RPMI8226 (cell line): ENCODE data around the gene DCAKD.
"Not testable (repeated sequence)": the region's sequence is repeated elsewhere in the genome, so short reads cannot be mapped to it uniquely, and the experiment has no call there.

ENCODE experiments used
- DNase-seq: peaks from one replicate; pipeline ENCODE4 v3.0.0-alpha.2; 2015

The DCAKD gene

GRCh38 chr17:45063198-45063597, 11.8 kb upstream of the DCAKD start:
- no peak for DNase-seq

- DNase-seq: no peak
Measured at GRCh38 chr17:45061606-45062205, 10.3 kb upstream of the DCAKD start.

DNA sequence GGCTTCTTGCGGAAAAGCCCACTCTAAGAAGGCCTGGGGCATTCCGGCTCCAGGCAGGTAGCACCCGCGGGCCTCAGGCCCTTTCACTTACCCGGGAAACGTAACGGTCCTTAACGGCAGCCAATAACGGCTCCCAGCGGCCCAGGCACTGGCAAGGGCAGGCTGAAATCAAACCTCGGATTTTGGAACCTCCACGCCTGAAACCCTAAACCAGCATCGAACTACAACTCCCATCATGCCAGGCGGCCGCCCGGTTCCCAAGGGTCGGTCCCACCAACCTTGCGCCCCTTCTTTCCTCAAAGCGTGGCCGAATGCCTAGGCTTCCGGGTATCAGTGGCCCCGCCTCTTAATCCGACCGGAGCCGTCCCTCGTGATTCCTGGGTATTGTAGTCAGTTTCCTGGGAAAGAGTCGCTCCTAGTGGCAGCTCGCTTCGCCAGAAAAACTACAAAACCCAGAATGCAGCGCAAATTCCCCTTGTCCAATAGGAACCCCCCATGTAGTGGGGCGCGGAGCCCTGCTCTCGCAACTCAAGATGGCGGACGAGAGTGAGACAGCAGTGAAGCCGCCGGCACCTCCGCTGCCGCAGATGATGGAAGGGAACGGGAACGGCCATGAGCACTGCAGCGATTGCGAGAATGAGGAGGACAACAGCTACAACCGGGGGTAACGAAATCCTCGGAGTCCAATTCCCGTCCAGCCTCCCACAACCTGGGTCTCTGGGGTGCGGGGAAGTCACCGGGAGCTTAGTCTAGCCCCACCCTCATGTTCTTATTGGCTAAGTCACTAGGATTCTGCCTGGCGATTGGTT, 9.6 kb upstream of the DCAKD start, which contains the start of gene NMT1:
NMT1 (plus strand) TSS at position 521 of the 809 bp plus-strand sequence; CDS start at position 534, 13 bp downstream.
- peak; percentile 99 for DNase-seq

DNA sequence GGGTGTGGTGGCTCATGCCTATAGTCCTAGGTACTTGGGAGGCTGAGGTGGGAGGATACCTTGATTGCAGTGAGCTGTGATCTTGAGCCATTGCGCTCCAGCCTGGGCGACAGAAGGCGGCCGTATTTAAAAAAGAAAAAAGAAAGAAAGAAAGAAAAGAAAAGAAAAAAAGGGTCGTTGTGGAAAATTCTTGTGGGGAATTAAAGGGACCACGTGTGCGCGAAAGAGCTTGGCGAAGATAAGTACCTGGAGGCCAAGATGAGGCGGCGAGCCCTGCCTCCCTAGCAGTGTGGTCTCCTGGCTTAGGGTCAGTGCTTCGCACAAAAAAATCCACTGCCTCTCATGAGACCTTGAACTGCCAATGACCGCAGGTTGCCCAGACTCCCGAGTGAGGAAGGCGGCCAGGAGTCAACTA, 9.0 kb upstream of the DCAKD start:
- no peak for DNase-seq

- peak; percentile 51 for DNase-seq
Measured at GRCh38 chr17:45052052-45052772, 780 bp upstream of the DCAKD start.

DNA sequence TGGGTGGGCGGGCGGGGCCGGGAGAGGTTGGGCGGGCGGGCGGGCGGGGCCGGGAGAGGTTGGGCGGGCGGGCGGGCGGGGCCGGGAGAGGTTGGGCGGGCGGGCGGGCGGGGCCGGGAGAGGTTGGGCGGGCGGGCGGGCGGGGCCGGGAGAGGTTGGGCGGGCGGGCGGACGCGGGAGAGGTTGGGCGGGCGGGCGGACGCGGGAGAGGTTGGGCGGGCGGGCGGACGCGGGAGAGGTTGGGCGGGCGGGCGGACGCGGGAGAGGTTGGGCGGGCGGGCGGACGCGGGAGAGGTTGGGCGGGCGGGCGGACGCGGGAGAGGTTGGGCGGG, 254 bp upstream of the DCAKD start:
- not testable (repeated sequence) for DNase-seq

- DNase-seq: peak; percentile 51
Measured at GRCh38 chr17:45050481-45051059, 862 bp downstream of the DCAKD start.

DNA sequence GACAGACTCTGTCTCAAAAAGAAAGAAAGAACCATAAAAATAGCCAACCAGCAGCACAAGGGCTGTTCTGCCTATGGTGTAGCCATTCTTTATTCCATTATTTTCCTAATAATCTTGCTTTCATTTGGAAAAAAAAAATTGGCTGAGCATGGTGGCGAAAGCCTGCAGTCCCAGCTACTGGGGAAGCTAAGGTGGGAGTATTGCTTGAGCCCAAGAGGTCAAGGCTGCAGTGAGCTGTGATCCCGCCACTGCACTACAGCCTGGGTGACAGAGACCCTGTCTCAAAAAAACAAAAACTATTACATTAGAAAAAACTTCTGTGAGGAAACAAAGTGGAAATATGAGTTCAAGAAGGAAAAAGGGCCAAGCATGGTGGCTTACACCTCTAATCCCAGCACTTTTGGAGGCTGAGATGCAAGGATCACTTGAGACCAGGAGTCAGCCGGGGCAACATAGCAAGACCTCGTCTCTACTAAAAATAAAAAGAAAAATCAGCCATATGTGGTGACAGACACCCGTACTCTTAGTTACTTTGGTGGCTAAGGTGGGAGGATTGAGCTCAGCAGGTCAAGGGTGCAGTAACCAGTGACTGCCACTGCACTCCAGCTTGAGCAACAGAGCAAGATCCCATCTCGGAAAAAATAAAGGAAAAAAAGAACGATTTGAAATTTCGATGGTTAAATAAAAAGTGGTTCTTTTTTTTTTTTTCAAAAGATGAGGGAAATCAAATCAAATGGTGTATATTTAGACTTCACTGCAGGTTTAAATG, 2.5 kb downstream of the DCAKD start:
- DNase-seq: no peak

DNA sequence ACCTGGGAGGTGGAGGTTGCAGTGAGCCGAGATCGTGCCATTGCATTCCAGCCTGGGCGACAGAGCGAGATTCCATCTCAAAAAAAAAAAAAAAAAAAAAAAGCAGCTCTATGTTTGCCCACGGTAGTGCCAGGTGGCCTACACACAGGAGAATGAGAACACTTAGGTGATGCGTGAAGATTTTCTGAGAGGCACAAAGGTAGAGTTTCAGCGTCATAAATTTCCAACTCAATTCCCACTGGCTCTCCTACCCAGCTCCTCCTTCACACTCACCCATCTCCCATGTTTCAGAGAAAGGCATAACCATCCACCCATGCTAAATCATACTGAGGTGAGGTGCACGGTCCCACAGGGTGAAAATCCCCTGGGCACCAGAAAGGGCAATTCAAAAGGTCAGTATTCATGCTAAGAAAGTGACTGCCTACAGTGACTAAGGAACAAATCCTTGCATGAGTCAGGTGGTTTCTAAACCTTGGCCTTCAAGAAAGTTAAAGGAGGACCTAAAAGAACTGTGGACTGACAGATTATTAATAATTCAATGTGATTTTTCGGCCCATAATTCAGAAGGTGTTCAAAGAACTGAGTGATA, 4.8 kb downstream of the DCAKD start:
- no peak for DNase-seq

- no peak for DNase-seq
Measured at GRCh38 chr17:45043813-45044540, 7.5 kb downstream of the DCAKD start.

DNA sequence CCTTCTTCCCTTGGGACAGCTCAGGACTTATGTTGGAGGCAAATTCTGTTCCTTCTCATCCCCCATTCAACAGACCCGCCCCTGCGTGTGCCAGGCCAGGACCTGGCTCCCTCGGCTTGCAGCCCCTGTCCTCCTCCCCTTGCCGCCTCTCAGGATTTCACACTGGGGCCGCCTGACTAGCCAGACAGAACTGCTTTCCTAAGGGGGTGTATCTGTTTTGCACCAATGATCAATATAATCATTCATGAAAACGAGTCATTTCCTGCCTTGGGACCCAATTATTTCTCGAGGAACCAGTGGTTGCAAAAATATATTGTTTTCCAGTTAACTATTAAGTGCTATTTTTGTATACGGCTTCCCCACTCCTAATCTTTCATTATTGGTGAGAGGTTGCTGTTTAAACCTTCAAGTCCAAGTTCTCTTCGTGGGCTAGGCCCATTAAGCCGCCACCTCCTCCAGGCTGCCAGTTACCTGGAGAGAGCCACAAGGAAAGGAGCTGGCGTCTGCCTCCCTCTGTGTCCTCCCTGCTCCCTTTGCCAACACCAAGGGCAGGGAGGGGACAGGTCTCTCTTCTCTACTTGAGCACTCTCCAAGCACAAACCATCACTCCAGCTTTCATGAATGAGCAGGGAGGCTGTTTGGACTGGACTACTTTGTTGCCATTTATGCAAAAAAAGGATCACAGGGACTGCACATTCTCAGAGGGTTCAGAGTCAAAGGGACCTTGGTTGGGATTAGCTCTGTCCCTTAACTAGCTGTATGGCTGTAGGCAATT, 8.9 kb downstream of the DCAKD start:
- DNase-seq: no peak

- no peak for DNase-seq
Measured at GRCh38 chr17:45040459-45040858, 11.0 kb downstream of the DCAKD start.

DNA sequence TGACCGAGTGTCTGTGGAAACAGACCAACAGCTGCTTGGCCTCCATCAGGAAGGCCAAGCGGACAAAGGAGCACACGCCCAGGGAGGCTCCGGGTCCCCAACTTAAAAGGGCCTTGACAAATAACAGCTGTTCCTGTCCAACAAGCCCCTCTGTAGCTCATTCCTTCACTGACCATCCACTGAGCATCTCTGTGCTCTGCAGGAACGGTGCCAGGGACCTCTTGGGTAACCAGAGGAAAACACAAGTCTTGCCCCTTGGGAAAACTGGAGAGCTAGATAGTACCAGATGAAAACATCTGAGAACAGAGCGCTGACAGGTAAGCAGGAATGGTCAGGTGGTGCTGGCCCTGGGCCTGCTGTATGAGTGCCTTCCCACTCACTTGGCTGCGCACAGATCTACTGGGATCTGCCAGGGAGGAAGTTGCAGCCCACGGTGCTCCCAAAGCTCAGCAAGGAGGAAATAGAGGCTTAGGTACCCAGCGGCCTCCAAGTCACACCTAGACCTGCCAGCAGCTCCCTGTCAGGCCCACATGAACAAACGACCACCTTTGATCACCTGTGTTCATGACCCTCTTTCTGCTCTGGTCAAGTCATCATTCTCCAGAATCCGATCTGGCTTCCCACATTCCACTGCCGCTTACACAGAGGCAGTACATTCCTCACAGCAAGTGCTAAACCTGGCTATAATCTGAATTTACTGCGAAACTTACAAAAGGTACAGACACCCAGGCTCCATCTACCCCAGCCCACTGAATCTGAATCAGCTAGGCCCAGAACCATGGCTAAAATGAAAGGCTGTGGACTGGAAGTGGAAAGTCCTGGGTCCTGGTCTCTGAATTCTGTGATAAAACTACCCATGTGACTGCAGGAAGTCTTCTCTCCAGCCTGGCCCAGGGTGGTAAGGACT, 12.5 kb downstream of the DCAKD start:
- DNase-seq: no peak

- DNase-seq: no peak
Measured at GRCh38 chr17:45036691-45037090, 14.7 kb downstream of the DCAKD start.

DNA sequence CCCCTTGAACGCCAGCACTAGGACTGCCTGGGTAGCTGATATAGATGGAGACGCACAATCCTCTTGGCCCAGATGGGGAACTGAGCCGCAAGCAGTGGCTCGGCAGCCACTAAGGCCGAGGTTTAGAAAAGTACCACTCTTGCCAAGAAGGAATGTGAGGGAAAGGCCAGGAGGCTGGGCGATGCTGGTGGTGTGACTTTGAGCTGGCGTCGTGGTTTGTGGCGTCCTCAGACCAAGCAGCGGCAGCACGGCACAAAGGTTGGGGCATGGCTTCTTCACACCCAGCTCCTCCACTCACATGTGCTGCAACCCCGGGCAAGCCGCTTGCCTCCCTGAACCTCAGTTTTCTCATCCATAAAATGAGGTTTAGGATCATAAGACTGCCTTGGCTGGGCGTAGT, 15.6 kb downstream of the DCAKD start:
- no peak for DNase-seq

GRCh38 chr17:45034599-45034998, 16.8 kb downstream of the DCAKD start:
- no peak for DNase-seq

DNA sequence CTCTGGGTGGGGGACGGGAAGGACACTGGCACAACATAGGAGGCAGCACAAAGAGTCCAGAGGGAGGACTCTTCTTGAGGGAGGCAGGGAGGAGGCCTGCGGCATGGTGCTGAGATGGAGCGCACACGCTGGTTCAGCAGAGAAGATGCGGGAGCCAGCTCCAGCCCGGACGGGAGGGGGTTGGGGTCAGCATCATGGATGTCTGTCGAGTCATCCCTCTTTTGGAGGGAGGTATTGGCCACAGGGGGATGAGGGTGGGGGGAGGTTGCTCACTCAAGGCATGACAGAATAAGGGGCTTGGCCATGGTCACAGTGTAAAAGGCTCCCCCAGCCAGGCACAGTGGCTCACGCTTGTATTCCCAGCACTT, 19.3 kb downstream of the DCAKD start:
- DNase-seq: no peak

GRCh38 chr17:45031231-45032173, 19.9 kb downstream of the DCAKD start:
- no peak for DNase-seq

GRCh38 chr17:45030733-45031132, 20.7 kb downstream of the DCAKD start:
- DNase-seq: no peak
